ENCODE data around the gene MIF4GD. TPM values are rescaled to one million over a fixed set of nuclear protein-coding genes. Genes with fewer than 3 reads are reported as not detected.
A peak's percentile ranks its signal among the peaks of the same experiment; 100 is the strongest.

Gene MIF4GD
- polyA plus RNA-seq, 2 of the 4 experiments (the other 2 are of a cell fraction), result 23.9 to 61.0 TPM

DNA sequence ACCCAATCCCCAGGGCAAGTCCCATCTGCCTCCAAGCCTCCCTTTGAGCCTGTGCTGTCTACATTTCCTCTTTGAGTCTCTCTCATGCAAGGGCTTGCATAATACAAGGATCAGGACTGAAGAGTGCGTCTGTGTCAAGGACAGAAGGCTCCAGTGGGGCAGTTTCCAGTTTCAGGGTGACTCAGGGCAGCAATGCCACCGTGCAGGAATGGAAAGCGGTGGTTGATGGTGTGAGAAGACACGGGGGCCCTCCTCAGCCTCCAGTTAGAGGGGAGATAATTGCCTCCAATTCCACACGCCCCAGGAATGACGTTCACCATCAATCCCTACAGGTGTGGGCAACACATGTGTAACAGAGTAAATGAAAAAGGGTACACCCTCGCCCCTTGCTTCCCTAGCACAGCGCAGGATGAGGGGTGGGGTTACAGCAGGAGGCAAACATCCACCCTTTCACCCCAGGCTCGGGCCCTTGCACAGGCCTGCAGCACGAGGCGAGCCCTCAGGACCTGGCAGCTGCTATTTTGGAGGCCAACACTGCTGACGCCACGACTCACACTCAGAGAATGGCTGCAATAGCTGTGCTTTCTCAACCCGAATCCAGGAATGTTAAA, 43.0 kb upstream of the MIF4GD start:
- H3K4me2 ChIP-seq, result no peak overlapping the region
- no peaks in the 10 kb centered on the region for H3K9me3 ChIP-seq
- no peak overlapping the region for H3K27ac ChIP-seq
- ATAC-seq, result peak in 1 of 2 experiments; percentile 11; a peak in 1 of 6 replicates
- ChIA-PET CTCF (interaction anchor here (0.6 to 17.1 kb wide), 4 partner anchors 9 to 569 kb away, joined by 3 to 272 read pairs (median 22); partner anchors contain the start of gene GRB2), POLR2A (no interaction called here)
- H3K4me3 ChIP-seq, result no peak overlapping the region
- peaks cover 10% of the 10 kb centered on the region for H3K4me1 ChIP-seq
- no peak for DNase-seq (ENCODE audit: low read depth in 1 of 2, low spot score in 1 of 2)
- TF ChIP-seq HOXB13 (CRISPR knock-in tag; IDR thresholded peaks at IDR 0.05; ENCODE audit: low read depth), result no peak
- no peak for TF ChIP-seq ZNF302 (CRISPR knock-in tag; IDR thresholded peaks at IDR 0.05)
- no peak for TF ChIP-seq ZC3H11A (IDR thresholded peaks at IDR 0.05)
- TF ChIP-seq, protein P1, sequence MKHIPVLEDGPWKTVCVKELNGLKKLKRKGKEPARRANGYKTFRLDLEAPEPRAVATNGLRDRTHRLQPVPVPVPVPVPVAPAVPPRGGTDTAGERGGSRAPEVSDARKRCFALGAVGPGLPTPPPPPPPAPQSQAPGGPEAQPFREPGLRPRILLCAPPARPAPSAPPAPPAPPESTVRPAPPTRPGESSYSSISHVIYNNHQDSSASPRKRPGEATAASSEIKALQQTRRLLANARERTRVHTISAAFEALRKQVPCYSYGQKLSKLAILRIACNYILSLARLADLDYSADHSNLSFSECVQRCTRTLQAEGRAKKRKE (CRISPR knock-in tag; IDR thresholded peaks at IDR 0.05; ENCODE audit: low read depth), result no peak
- no peak for TF ChIP-seq POLR2A (IDR thresholded peaks at IDR 0.05; ENCODE audit: low read length)
- TF ChIP-seq CBX2 (IDR thresholded peaks at IDR 0.05; ENCODE audit: borderline replicate concordance, low read depth), result no peak
- TF ChIP-seq FOSL2 (IDR thresholded peaks at IDR 0.05), result no peak
- TF ChIP-seq FOSL2 (CRISPR knock-in tag; IDR thresholded peaks at IDR 0.05), result no peak
- no peak for TF ChIP-seq RARB (CRISPR knock-in tag; IDR thresholded peaks at IDR 0.05)
- no peak for TF ChIP-seq ESRRA (IDR thresholded peaks at IDR 0.05; ENCODE audit: borderline replicate concordance, low read length)
- TF ChIP-seq ZSCAN20 (CRISPR knock-in tag; IDR thresholded peaks at IDR 0.05), result no peak
- TF ChIP-seq RNF2 (IDR thresholded peaks at IDR 0.05; ENCODE audit: borderline replicate concordance, low read depth), result no peak
- TF ChIP-seq POLR2AphosphoS2 (conservative IDR thresholded peaks at IDR 0.05; ENCODE audit: low read length), result no peak
- TF ChIP-seq SMC3 (IDR thresholded peaks at IDR 0.05), result no peak
- no peak for TF ChIP-seq FOSB (CRISPR knock-in tag; IDR thresholded peaks at IDR 0.05)
- TF ChIP-seq RCOR1 (IDR thresholded peaks at IDR 0.05; ENCODE audit: low read depth, low read length), result no peak
- TF ChIP-seq CEBPB (IDR thresholded peaks at IDR 0.05), result no peak
- TF ChIP-seq HOXB5 (CRISPR knock-in tag; IDR thresholded peaks at IDR 0.05), result no peak
- WGBS (ENCODE audit: missing lambda C conversion rate), result 80% methylated on average over 14 of the region's 14 CpGs
- FAIRE-seq, result no peak

DNA sequence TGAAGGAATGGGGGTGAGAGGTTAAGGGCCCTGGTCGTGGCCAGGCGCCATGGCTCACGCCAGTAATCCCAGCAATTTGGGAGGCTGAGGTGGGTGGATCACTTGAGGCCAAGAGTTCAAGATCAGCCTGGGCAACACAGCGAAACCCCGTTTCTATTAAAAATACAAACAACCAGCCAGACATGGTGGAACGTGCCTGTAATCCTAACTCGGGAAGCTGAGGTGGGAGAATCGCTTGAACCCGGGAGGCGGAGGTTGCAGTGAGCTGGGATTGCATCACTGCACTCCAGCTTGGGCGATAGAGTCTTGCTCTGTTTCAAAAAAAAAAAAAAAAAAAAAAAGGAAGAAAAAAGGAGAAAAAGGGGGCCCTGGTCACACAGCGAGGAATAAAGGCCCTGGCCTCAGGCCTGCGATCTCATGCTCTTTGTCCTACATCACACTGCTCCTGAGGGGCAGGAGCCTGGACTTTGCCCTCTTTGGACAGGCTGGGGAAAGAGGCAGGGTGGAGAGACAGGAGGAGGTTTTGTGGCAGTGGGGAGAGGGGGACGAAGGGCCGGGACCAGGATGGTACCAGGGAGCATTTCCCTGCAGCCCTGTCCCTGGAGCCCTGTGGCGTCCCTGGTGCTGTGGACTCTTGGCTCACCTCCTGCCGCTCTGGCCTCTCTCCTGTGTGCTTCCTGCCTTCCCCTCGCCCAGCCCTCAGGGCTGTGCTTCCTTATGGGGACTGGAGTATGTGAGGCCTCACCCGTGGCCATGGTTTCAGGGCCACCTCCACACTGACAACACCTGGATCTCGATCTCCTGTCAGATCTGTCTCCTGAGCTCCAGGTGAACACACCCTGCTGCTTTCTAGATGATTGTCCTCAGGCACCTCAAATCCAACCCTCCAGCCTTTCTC, 38.0 kb upstream of the MIF4GD start:
- Histone ChIP-seq H3K4me1 (peaks cover 16% of the 10 kb centered on the region), H3K9me3 (no peaks in the 10 kb centered on the region), H3K4me2 (peak overlapping the region; percentile 58), H3K27ac (peak overlapping the region; percentile 50 to 71), H3K4me3 (no peak overlapping the region)
- TF ChIP-seq ESRRA (IDR thresholded peaks at IDR 0.05; ENCODE audit: borderline replicate concordance, low read length), result no peak
- no peak for TF ChIP-seq PHF8 (IDR thresholded peaks at IDR 0.05; ENCODE audit: borderline replicate concordance, low read depth)
- TF ChIP-seq CHD2 (IDR thresholded peaks at IDR 0.05; ENCODE audit: low read length, partially characterized antibody), result no peak
- ChIA-PET CTCF (interaction anchor here (0.7 to 5.0 kb wide), 6 partner anchors 11 to 117 kb away, joined by 3 to 40 read pairs (median 4); no protein-coding TSS in a partner anchor), POLR2A (interaction anchor here (0.9 kb wide), 1 partner anchor 20 kb away, joined by 3 read pairs; the partner anchor contains the start of gene SLC25A19)
- DNase-seq (ENCODE audit: low read depth in 1 of 2, low spot score in 1 of 2), result peak in 1 of 2 experiments; percentile 35
- FAIRE-seq, result no peak
- WGBS (ENCODE audit: missing lambda C conversion rate), result 71% methylated on average over 20 of the region's 20 CpGs
- ATAC-seq, result peak; percentile 75 to 77

DNA sequence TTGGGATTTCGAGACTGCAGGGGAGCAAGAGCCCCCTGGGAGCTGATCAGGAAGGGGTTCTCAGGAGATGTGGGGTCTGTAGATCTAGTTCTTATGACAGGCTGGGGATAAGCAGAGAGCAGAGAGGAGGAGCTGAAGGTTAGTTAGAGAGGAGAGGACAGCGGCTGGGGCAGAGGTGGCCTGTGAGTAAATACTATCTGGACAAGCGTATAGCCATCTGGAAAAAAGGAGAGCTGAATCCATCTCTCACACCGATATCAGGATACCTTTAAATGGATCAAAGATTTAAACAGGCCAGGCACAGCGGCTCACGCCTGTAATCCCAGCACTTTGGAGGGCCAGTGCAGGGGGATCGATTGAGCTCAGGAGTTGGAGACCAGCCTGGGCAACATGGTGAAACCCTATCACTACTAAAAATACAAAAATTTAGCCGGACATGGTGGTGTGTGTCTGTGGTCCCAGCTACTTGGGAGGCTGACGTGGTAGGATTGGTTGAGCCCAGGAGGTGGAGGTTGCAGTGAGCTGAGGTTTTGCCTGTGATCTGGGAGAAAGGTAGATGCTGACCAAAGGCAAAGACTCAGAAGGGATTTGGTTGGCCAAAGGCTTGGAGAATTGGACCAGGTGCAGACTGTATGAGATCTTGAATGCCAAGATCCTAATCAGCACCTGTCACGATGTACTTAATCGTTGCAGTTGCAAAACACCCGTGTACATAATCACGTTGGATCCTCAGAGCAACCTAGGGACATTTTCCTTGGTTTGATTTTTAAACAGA, 37.1 kb upstream of the MIF4GD start:
- Histone ChIP-seq H3K4me2 (no peak overlapping the region), H3K27ac (peak overlapping the region in 1 of 2 experiments; percentile 71; a peak in 3 of 6 replicates), H3K4me3 (no peak overlapping the region), H3K9me3 (no peaks in the 10 kb centered on the region), H3K4me1 (peaks cover 16% of the 10 kb centered on the region)
- POLR2A ChIA-PET, result no interaction called here
- FAIRE-seq (no peak), ATAC-seq (no peak), DNase-seq (ENCODE audit: low read depth in 1 of 2, low spot score in 1 of 2) (no peak)
- CTCF ChIA-PET, result interaction anchor here (0.7 to 1.7 kb wide), 8 partner anchors 10 to 116 kb away, joined by 3 to 5 read pairs (median 4); no protein-coding TSS in a partner anchor
- 82% methylated on average over 13 of the region's 13 CpGs for whole genome bisulfite sequencing (ENCODE audit: missing lambda C conversion rate)
- TF ChIP-seq USF2 (IDR thresholded peaks at IDR 0.05), result no peak
- TF ChIP-seq, protein P2, sequence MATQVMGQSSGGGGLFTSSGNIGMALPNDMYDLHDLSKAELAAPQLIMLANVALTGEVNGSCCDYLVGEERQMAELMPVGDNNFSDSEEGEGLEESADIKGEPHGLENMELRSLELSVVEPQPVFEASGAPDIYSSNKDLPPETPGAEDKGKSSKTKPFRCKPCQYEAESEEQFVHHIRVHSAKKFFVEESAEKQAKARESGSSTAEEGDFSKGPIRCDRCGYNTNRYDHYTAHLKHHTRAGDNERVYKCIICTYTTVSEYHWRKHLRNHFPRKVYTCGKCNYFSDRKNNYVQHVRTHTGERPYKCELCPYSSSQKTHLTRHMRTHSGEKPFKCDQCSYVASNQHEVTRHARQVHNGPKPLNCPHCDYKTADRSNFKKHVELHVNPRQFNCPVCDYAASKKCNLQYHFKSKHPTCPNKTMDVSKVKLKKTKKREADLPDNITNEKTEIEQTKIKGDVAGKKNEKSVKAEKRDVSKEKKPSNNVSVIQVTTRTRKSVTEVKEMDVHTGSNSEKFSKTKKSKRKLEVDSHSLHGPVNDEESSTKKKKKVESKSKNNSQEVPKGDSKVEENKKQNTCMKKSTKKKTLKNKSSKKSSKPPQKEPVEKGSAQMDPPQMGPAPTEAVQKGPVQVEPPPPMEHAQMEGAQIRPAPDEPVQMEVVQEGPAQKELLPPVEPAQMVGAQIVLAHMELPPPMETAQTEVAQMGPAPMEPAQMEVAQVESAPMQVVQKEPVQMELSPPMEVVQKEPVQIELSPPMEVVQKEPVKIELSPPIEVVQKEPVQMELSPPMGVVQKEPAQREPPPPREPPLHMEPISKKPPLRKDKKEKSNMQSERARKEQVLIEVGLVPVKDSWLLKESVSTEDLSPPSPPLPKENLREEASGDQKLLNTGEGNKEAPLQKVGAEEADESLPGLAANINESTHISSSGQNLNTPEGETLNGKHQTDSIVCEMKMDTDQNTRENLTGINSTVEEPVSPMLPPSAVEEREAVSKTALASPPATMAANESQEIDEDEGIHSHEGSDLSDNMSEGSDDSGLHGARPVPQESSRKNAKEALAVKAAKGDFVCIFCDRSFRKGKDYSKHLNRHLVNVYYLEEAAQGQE (IDR thresholded peaks at IDR 0.05), result no peak
- no peak for TF ChIP-seq FOSB (CRISPR knock-in tag; IDR thresholded peaks at IDR 0.05)
- TF ChIP-seq BCL3 (IDR thresholded peaks at IDR 0.05), result no peak
- no peak for TF ChIP-seq KDM5A (IDR thresholded peaks at IDR 0.05)
- TF ChIP-seq ZC3H11A (IDR thresholded peaks at IDR 0.05), result no peak
